ENCODE data around the gene TFDP1.
"Not testable (repeated sequence)": the region's sequence is repeated elsewhere in the genome, so short reads cannot be mapped to it uniquely, and the experiment has no call there.

Gene TFDP1

DNA sequence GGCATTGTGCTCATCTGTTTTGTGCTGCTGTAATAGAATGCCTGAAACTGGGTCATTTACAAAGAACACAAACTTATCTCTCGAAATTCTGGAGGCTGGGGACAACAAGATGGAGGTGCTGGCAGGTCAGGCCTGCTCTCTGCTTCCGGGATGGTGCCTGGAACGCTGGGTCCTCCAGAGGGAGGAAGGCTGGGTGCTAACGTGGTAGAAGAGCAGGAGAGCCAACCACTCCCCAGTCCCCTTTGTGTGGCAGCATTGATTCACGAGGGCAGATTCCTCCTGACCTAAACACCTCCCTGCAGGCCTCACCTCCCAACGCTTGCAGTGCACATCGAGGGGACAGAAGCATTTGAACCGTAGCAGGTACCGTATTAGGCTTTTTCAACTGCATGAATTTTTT is 34.1 kb upstream of the TFDP1 start:
- DNase-seq (ENCODE audit: low spot score), result no peak

GRCh38 chr13:113551081-113552000 is 33.2 kb upstream of the TFDP1 start:
- DNase-seq (ENCODE audit: low spot score), result no peak

- no peak for DNase-seq (ENCODE audit: low spot score)
These were observed 32.5 kb upstream of the TFDP1 start for GRCh38 chr13:113552079-113552478.

GRCh38 chr13:113552786-113553434 is 31.6 kb upstream of the TFDP1 start:
- DNase-seq (ENCODE audit: low spot score), result no peak

- DNase-seq (ENCODE audit: low spot score), result no peak
These were observed 30.8 kb upstream of the TFDP1 start for GRCh38 chr13:113553511-113554332.

GRCh38 chr13:113554333-113554700 is 30.2 kb upstream of the TFDP1 start:
- no peak for DNase-seq (ENCODE audit: low spot score)

GRCh38 chr13:113555141-113555540 is 29.4 kb upstream of the TFDP1 start:
- no peak for DNase-seq (ENCODE audit: low spot score)

DNA sequence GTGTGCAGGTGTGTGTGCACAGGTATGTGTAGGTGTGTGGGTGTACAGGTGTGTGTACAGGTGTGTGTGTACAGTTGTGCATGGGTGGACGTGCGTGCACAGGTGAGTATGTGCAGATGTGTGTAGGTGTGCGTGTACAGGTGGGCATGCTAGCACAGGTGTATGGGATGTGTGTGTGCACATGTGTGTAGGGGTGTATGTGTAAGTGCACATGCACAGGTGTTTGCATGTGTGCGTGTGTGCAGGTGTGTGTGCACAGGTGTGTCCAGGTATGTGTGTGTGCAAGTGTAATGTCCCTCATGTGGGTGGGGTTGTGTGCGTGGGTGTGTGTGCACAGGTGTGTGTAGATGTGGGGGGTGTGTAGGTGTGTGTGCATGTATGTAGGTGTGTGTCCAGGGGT is 27.5 kb upstream of the TFDP1 start:
- no peak for DNase-seq (ENCODE audit: low spot score)

DNA sequence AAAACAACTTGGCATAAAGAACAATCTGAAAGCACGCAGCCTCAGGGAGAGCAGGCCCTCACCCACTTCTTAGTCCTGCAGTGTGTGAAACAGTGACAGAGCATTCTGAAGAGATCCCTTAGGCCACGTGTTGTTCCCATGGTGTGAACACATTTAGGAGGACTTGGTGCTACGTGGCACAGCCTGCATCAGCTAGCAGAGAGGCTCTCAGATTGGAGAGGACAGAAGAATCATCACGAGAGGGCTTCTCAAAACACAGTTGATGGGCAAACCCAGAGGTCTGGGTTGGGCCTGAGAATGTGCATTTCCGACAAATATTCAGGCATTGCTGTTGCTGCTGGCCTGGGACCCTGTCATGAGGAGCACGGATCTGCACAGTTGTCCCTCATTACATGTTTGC is 26.1 kb upstream of the TFDP1 start:
- no peak for DNase-seq (ENCODE audit: low spot score)

GRCh38 chr13:113559061-113559460 is 25.5 kb upstream of the TFDP1 start:
- no peak for DNase-seq (ENCODE audit: low spot score)

- no peak for DNase-seq (ENCODE audit: low spot score)
These were observed 24.5 kb upstream of the TFDP1 start for GRCh38 chr13:113559901-113560644.

GRCh38 chr13:113560645-113561416 is 23.7 kb upstream of the TFDP1 start:
- no peak for DNase-seq (ENCODE audit: low spot score)

- DNase-seq (ENCODE audit: low spot score), result no peak
These were observed 23.0 kb upstream of the TFDP1 start for GRCh38 chr13:113561417-113562084.

GRCh38 chr13:113562085-113562749 is 22.3 kb upstream of the TFDP1 start:
- peak; percentile 58 for DNase-seq (ENCODE audit: low spot score)

GRCh38 chr13:113562844-113563243 is 21.7 kb upstream of the TFDP1 start:
- no peak for DNase-seq (ENCODE audit: low spot score)

GRCh38 chr13:113563511-113563910 is 21.0 kb upstream of the TFDP1 start:
- DNase-seq (ENCODE audit: low spot score), result not testable (repeated sequence)

DNA sequence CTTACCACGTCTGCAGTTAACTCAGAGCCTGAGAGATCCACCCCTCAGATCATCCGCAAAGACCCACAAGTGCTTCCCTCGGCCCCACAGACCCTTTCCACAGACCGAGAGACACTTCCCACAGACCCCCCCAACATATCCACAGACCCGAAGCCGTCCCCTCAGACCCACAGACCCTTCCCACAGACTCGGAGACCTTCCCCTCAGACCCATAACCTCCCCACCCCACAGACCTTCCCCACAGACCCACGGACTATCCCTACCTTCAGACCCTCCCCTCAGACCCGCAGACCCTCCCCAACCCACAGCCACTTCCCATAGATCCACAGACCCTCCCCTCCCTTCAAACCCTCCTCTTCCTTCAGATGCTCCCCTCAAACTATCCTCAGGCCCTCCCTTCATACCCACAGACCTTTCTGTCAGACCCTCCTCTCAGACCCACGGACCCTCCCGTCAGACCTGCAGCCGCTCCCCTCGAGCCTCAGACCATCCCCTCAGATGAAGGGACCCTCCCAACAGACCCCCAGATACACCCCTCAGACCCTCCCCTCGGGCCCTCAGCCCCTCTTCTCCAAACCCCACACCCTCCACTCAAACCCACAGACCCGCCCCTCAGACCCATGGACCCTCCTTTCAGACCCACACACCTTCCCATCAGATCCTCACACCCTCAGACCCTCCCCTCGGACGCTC is 20.1 kb upstream of the TFDP1 start:
- DNase-seq (ENCODE audit: low spot score), result no peak

DNA sequence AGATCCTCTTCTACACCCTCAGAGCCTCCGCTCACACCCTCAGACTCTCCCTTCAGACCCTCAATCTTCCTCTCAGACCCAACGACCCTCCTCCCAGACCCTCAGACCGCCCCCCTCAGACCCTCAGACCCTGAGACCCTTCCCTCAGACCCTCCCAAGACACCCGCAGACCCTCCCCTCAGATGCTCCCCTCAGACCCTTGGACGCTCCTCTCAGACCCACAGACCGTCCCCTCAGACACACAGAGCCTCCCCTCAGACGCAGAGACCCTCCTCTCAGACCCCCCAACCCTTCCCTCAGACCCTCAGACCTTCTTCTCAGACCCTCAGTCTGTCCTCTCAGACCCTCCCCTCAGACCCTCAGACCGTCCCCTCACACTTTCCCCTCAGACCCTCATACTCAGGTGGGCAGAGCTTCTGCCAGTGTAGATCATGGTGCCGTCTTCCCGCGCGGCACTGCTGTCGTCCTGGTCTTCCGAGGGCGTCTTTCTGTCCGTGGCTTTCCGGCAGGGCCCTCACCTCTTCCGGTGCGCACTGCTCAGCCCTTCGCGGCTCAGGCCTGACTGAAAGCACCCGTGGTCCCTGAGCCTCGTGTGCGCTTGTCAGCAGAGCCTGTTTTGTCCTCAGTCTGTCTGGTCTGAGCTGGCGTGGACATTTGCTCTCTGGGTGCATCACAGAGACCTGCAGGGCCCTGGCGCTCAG is 18.9 kb upstream of the TFDP1 start:
- DNase-seq (ENCODE audit: low spot score), result no peak

DNA sequence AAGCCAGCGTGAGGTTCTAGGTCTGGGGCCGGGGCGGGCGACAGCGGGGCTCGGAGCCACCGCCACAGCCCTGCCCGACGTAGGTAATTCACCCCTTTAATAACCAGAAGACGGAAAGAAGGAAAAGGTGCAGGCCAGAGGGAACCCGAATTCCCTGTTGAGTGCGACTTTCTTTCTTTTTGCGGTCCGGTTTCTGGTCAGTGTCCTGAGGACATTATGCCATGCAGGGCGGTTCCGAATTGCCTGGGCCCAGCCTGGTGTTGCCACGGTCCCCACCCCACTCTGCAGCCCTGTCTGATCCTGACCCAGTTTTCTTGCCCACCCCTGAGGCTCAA is 18.4 kb upstream of the TFDP1 start:
- no peak for DNase-seq (ENCODE audit: low spot score)

All from HuH-7.5 (cell line).